DOHH2 (cell line): Measurements from ENCODE around the gene RHCE.
A peak's percentile ranks its signal among the peaks of the same experiment; 100 is the strongest.

Experiments used
- H3F3A ChIP-seq: fragments of 200-600 bp; sonication (generic), shearing (Covaris generic); 2 replicates; pipeline ENCODE4 v1.6.0; 2016; ENCODE audit warnings: antibody characterized with exemption, mild to moderate bottlenecking; ENCODE audit not compliant: control insufficient read depth, insufficient read depth
- H3K27ac ChIP-seq: fragments of 200-600 bp; sonication (generic); 2 replicates; pipeline ENCODE4 v1.5.1; 2014; ENCODE audit warnings: low read depth, mild to moderate bottlenecking, low read length, moderate library complexity
- H3K27me3 ChIP-seq: fragments of 200-600 bp; sonication (generic); 2 replicates; pipeline ENCODE4 v1.6.1; 2014; ENCODE audit warnings: mild to moderate bottlenecking, low read length, mixed read lengths; ENCODE audit not compliant: control insufficient read depth
- H3K36me3 ChIP-seq: fragments of 200-600 bp; sonication (generic); 2 replicates; pipeline ENCODE4 v1.6.1; 2014; ENCODE audit warnings: mild to moderate bottlenecking, low read length, moderate library complexity, mixed read lengths; ENCODE audit not compliant: control insufficient read depth
- H3K4me1 ChIP-seq: fragments of 200-600 bp; sonication (generic); 2 replicates; pipeline ENCODE4 v1.6.1; 2014; ENCODE audit warnings: mild to moderate bottlenecking, low read length, mixed read lengths; ENCODE audit not compliant: control insufficient read depth
- H3K4me2 ChIP-seq: fragments of 200-600 bp; sonication (generic); 2 replicates; pipeline ENCODE4 v1.6.0; 2014; ENCODE audit warnings: mild to moderate bottlenecking, low read length, moderate library complexity
- H3K4me3 ChIP-seq: fragments of 200-600 bp; sonication (generic); 2 replicates; pipeline ENCODE4 v1.5.1; 2014; ENCODE audit warnings: mild to moderate bottlenecking, low read length, mixed read lengths
- H3K79me2 ChIP-seq: fragments of 200-600 bp; sonication (generic); 2 replicates; pipeline ENCODE4 v1.6.1; 2014; ENCODE audit warnings: mild to moderate bottlenecking, low read length, mixed read lengths; ENCODE audit not compliant: control insufficient read depth
- H3K9me2 ChIP-seq: fragments of 200-600 bp; sonication (generic); replicated peaks from 2 replicates; pipeline ENCODE4 v1.6.1; 2014; ENCODE audit warnings: mild to moderate bottlenecking, low read length, mixed read lengths; ENCODE audit not compliant: control insufficient read depth
- H3K9me3 ChIP-seq: fragments of 200-600 bp; sonication (generic); 2 replicates; pipeline ENCODE4 v1.6.1; 2014; ENCODE audit warnings: antibody characterized with exemption, low read length, mixed read lengths; ENCODE audit not compliant: control insufficient read depth, insufficient read depth
- H4K20me1 ChIP-seq: fragments of 200-600 bp; sonication (generic); 2 replicates; pipeline ENCODE4 v1.6.0; 2014; ENCODE audit warnings: low read depth, mild to moderate bottlenecking, antibody characterized with exemption, low read length, moderate library complexity; ENCODE audit not compliant: control insufficient read depth, insufficient read depth
- CTCF ChIP-seq: fragments of 200-600 bp; sonication (generic); IDR thresholded peaks from one replicate; pipeline ENCODE4 v1.5.1; 2014; ENCODE audit warnings: antibody characterized with exemption, mild to moderate bottlenecking, low read depth, low read length; ENCODE audit not compliant: poor library complexity, severe bottlenecking
- EZH2phosphoT487 ChIP-seq: fragments of 200-600 bp; sonication (generic); IDR thresholded peaks from 2 replicates; pipeline ENCODE4 v1.6.1; 2017; ENCODE audit warnings: borderline replicate concordance, mild to moderate bottlenecking, antibody characterized with exemption, low read length, moderate library complexity, mixed read lengths

Gene RHCE

DNA sequence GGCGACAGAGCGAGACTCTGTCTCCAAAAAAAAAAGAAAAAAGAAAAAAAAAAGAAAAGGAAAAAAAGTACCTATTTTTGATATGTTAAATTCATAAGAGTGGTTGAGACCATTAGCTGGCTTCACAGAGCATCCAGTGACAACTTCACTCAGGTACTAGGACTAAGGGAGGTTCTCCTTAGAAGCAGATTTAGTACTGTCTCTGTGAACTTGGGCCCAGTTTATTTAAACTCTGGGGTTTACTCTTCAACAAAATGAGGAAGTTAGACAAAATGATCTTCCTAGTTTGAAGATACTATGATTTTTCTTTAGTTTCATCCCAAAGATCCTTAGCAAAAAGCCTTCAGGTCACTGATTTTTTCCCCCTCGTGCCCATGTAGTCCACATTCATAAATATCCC lies 31.3 kb upstream of the RHCE start:
- Histone ChIP-seq H3K9me3 (no peaks in the 10 kb centered on the region), H3K79me2 (peaks cover 29% of the 10 kb centered on the region), H3K4me3 (peak overlapping the region; percentile 29), H3K4me2 (peak overlapping the region; percentile 55), H3K4me1 (peaks cover 47% of the 10 kb centered on the region), H3K27me3 (no peaks in the 10 kb centered on the region), H3F3A (peaks cover 23% of the 10 kb centered on the region), H3K9me2 (no peaks in the 10 kb centered on the region), H3K27ac (peak overlapping the region; percentile 52), H3K36me3 (peaks cover 57% of the 10 kb centered on the region), H4K20me1 (no peaks in the 10 kb centered on the region)
- TF ChIP-seq CTCF (no peak), EZH2phosphoT487 (no peak)

GRCh38 chr1:25450891-25451290 lies 30.3 kb upstream of the RHCE start:
- peaks cover 39% of the 10 kb centered on the region for H3K79me2 ChIP-seq
- H3F3A ChIP-seq = peaks cover 23% of the 10 kb centered on the region
- peaks cover 57% of the 10 kb centered on the region for H3K4me1 ChIP-seq
- no peaks in the 10 kb centered on the region for H3K27me3 ChIP-seq
- no peak overlapping the region for H3K4me3 ChIP-seq
- TF ChIP-seq EZH2phosphoT487 (no peak), CTCF (no peak)
- H3K4me2 ChIP-seq = peak overlapping the region; percentile 55
- H3K9me2 ChIP-seq = no peaks in the 10 kb centered on the region
- peaks cover 54% of the 10 kb centered on the region for H3K36me3 ChIP-seq
- H3K27ac ChIP-seq = peak overlapping the region; percentile 52
- no peaks in the 10 kb centered on the region for H4K20me1 ChIP-seq
- H3K9me3 ChIP-seq = no peaks in the 10 kb centered on the region

DNA sequence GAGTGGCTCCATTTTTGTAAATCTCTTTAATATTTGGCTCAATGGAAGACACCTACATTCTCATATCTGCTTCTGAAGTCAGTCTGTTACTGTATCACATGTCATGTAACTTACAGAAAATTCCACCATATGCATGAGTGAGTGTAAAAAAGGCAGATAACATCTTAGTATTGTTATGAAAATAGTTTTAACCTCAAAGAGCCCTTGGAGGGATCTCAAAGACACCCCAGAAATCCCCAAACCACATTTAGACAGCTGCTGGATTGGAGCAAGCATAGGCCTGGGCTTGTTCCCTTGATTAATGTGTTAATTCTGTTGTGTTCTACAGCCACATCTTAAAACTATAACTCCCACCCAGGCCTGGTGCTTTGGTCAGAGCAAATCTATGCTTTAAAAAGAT lies 26.9 kb upstream of the RHCE start:
- H4K20me1 ChIP-seq = no peaks in the 10 kb centered on the region
- no peaks in the 10 kb centered on the region for H3K9me2 ChIP-seq
- no peaks in the 10 kb centered on the region for H3K27me3 ChIP-seq
- H3K9me3 ChIP-seq = no peaks in the 10 kb centered on the region
- H3K27ac ChIP-seq = peak overlapping the region; percentile 62
- H3K4me1 ChIP-seq = peaks cover 74% of the 10 kb centered on the region
- H3K36me3 ChIP-seq = peaks cover 41% of the 10 kb centered on the region
- H3K79me2 ChIP-seq = peaks cover 71% of the 10 kb centered on the region
- TF ChIP-seq EZH2phosphoT487 (no peak), CTCF (no peak)
- H3K4me3 ChIP-seq = no peak overlapping the region
- H3K4me2 ChIP-seq = peak overlapping the region; percentile 53
- H3F3A ChIP-seq = peaks cover 23% of the 10 kb centered on the region
